Anterior cingulate cortex (tissue), 58 donors: ENCODE measurements around the gene PRRC2B.
"Not testable (repeated sequence)": the region's sequence is repeated elsewhere in the genome, so short reads cannot be mapped to it uniquely, and the experiment has no call there.

Experiments used
- DNase-seq, 58 donors: peaks; one replicate each; lab custom pipeline; 2025; lab: John Stamatoyannopoulos, UW

The PRRC2B gene

DNA sequence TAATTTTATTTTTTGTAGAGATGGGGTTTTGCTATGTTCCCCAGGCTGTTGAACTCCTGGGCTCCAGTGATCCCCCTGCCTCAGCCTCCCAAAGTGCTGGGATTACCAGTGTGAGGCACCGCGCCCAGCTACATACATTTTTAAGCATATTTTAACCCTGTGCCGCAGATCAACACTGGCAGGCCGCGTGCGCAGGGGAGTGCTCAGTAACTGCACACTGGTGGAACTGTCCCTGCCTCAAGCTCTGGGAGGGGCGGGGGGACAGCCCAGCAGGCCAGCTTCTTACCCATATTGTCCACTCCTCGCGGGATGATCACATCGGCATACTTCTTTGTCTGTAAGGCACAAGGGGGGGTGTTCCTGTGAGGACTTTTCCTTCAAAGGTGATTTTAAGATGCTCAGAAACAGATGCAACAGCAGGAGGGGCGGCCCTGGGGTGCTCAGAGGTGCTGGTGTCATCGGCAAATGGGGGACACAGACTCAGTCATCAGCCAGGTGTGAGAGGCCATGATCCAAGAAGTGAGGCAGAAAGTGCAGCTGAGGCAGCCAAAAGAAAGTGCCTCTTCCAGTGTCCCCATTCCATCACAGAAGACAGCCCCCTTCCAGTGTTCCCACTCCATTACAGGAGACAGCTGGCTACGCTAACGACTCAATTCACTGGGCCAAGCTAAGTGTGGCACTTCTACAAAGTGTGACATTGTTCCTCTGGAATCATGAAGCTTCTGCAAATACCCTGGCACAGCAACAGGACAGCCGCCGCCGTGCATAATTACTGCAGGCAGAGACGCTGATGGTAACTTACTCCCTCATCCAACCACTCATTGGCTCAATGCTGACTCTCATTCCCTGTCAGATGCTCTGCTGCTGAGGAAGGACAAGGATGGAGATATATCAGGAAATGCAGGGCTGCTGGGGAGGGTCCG, 132.0 kb downstream of the PRRC2B start:
- DNase-seq, result peak in 50 of 58 donors; percentile 12 to 91 (median 66)

DNA sequence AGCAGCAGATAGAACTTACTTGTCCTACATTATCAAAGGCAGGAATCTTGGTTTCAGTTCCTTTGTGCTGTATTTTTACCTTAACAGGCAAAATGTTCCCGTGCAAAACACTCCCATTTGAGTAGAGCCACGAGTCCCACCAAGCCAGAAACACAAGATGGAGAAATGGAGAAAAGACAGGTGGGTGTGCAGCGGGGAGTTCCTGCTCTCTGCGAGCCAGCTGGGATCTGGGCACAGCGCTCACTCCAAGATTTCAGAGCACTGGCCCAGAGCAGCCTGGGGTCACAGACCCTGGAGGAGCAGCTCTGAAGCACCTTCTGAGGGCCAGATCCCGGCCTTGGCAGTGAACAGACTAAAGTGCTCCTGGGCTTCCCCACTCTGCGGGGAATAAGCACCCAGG, 134.3 kb downstream of the PRRC2B start:
- no peak for DNase-seq

DNA sequence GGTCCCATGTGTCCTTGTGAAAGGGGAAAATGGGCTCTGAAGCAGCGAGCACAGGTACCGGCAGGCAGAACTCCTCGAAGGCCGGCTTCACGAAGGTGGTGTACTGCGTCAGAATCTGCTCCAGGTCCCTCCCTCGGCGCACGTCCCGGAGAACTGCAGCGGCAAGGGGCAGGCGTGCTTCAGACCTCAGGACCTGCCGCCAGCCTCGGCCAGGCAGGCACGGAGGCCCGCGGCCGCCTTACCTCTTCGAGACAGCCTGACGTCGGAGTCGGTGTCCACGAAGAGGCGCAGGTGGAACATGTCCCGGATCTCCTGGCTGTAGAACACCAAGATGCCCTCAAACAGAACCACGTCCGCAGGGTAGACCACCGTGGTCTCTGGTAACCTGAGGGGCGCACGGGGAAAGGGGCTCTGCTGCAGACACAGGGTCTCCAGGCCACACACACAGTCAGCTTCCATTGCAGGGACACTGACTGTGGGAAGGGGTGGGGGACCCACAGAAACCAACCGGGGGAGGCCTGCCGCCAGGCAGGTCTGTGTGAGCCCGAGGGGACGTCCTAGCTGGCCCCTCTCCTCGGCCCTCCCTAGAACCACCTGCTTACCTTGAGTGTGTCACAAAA, 135.1 kb downstream of the PRRC2B start:
- no peak for DNase-seq

DNA sequence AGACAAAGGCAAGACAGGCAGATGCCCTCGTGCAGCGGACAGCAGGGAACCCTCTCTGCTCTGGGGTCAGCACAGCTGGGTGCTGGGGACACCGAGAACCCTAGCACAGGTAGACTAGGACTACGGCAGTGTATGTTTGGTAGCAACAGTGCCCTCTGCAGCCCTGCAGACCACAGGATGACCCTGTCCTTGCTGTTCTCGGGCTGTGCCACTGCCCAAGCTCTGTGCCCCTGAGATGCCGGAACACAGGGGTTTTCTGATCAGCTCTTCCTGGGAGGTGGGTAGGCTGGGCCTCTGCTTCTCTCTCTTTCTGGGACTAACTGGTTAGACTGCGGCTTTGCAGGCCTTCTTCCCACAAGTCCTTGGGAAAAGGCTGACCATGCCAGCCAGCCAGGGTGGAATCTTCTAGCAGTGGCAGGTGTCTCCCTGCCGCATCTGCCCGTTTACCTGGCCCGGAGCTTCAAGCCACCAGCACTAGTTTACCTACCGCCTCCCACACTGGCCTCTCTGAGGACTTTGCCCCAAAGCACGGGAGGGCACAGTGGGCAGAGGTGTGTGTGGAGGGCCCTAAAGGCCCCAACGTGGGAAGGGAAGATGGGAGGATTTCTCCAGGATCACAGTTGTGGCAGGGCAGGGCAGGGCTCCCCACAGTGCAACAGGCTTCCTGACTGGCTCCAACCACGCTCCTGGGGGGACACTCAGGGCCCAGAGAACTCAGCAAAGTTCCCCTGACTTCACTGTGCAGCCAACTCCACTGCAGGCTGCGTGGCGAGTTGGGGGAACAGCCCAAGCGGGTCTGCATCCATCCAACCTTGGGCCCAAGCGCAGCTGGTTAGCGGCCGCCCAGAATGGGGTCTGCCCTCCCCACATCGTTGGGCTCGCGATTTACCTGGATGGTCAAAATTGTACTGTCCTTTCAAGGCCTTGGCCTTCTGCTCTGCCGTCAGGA, 136.0 kb downstream of the PRRC2B start:
- no peak for DNase-seq

DNA sequence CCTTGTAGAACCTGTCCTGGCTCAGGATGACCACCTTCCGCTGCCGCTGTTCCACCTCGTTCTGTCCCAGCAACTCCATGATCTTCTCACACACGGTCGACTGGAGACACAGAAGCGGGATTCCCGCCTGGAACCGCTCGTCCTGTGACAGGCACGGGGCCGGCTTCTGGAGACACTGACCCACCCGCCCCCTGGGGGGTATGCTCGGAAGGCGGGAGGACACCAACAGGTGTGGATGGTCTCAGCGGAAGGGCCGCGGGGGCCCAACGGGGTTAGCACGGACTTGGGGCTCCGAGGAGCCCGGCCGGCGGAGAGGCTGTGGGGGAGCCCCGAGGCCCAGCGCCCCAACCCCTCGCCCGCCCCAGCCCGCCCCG, 136.6 kb downstream of the PRRC2B start:
- DNase-seq, result peak in 3 of 58 donors; percentile 16 to 38 (median 23)

DNA sequence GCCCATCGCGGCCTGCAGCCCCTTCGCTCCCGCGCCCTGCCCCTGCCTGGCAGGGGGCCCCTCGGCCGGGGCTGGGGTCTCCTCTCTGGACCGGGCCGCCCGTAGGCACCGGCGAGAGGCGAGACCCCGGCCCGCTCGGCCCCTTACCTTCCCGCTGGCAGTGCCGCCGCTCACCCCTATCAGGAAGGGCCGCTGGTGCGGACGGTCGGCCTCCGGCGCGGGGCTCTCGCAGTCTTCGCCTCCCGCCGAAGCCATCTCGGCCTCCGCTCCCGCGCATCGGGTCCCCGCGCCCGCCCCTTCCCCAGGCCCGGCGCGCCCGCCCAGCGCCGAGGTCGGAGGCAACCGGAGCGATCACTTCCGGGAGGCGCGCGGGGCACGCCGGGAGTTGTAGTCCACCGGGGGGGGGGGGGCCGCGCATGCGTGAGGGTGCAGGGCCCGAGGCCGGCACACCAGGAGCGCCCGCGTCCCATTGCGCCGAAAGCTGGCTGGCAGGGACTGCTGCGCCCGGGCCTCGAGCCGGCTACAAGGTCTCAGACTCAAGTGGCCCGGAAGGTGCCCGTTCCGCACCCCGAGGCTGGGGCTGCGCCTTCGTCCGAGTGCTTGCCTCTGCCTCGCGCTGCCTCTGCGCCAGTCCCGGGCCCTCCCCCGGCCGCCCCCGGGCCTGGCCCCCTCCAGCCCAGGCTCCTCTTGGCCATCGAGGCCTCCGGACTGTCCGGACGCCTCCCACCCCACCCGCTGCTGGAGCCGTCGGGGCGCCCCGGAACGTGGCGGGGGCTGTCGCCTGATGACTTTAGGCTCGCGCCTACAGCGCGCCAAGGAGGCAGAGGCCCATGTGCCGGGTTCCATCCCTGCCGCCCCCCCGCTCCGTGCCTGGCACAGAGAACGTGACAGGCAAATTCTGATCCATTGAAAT, 137.3 kb downstream of the PRRC2B start, which contains the start of gene UCK1:
Gene UCK1, minus strand, starts transcription at position 344 of the 913 bp plus-strand sequence. Its CDS starts 89 bp downstream, at position 255.
- DNase-seq, result peak in 57 of 58 donors; percentile 8 to 87 (median 71)

DNA sequence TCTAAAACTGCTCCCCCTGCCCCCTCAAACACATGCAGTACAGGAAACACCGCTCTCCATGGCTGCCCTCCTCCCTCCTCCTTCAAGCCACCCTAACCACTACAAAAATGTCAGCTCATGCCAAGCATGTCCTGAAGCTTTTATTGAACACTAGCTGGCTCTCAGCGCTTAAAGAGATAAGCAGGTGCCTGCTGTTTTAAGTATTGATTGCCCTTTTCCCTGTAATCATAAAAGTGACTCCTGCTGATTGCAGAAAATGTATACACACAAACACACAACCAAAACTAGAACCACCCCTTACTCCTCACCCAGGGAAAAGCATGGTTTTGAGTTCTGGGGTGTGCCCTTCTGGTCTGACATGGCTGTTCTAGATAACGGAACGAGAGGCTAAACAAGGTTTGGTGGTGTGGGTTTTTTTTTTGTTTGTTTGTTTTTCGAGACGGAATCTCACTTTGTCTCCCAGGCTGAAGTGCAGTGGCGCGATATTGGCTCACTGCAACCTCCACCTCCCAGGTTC, 140.9 kb downstream of the PRRC2B start:
- no peak for DNase-seq

DNA sequence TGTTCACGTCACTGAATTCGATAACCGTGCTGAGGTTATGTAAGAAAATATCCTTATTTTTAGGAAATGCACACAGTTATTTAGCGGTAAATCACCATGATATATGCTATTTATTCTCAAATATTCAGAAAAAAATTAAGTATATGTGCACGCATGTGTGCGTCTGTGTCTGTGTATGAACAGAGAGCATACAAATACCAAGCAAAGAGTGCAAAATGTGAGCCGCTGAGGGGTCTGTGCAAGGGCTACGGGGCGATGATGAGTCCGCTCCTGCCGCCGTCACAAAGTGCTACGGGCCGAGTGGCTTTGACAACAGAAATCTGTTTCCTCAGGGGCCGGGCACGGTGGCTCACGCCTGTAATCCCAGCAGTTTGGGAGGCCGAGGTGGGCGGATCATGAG, 144.1 kb downstream of the PRRC2B start:
- no peak for DNase-seq

DNA sequence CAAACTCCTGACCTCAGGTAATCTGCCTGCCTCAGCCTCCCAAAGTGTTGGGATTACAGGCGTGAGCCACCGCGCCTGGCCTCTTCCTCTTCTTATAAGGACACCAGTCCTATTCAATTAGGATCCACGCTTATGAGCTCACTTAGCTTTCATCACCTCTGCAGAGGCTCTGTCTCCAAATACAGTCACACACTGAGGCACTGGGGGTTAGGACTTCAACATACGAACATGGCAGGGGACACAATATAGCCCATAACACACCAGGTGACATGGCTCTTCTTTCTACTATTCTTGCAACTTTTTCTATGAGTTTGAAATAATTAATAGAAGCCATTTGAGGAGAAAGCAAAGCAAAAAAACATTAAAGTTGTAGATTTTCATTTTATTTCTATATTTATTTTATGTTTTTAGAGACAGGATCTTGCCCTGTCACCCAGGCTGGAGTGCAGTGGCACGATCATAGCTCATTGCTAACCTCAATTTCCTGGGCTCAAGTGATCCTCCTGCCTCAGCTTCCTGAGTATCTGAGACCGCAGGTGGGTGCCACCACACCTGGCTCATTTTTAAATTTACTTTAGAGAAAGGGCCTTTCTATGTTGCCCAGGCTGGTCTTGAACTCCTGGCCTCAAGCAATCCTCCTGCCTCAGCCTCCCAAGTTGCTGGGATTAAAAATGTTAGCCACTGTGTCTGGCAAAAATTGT, 145.5 kb downstream of the PRRC2B start:
- no peak for DNase-seq

DNA sequence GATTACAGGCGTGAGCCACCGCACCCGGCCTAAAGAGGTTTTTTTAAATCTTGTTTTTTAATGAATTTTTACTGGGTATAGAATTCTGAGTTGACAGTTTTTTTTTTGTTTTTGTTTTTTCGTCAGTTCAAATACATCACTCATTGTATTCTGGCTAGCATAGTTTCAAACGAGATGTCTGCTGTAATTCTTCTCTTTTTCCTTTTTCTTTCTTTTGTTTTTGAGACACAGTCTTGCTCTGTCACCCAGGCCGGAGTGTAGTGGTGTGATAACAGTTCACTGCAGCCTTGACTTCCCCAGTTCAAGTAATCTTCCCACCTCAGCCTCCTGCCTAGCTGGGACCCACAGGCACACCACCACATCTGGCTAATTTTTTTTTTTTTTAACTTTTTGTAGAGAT, 149.3 kb downstream of the PRRC2B start:
- no peak for DNase-seq

DNA sequence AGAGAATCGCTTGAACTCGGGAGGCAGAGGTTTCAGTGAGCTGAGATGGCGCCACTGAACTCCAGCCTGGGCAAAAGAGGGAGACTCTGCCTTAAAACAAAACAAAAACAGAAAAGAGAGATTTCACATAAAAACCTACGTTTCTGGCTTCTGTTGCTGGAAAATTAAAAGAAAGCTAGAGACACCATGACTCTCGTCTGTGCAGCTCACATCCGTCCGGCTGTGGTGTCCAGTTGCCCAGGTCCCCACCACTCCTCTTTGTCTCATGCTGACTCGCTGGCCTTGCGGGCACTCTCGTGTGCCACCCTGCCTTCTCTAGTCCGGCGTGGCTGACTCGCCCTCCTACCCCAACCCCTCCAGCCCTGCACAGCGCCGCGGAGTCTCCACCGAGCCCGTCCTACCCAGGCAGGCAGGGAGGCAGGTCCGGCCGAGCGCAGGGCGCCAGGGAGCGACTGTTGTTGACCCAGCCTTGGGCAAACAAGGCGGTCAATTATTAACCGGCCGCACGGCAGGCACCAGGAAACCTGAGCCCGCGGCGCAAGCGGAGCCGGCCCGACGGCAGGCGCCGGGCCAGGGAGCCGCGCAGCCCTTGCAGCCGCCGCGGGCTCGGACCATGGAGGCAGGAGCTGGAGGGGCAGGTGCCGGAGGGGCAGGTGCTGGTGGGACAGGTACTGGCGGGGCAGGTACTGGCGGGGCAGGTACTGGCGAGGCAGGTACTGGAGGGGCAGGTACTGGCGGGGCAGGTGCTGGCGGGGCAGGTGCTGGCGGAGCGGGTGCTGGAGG, 151.3 kb downstream of the PRRC2B start, which contains the start of gene PRRT1B:
Gene PRRT1B, plus strand, starts transcription at position 521 of the 783 bp plus-strand sequence. Its CDS starts 93 bp downstream, at position 614.
- DNase-seq, result no peak

DNA sequence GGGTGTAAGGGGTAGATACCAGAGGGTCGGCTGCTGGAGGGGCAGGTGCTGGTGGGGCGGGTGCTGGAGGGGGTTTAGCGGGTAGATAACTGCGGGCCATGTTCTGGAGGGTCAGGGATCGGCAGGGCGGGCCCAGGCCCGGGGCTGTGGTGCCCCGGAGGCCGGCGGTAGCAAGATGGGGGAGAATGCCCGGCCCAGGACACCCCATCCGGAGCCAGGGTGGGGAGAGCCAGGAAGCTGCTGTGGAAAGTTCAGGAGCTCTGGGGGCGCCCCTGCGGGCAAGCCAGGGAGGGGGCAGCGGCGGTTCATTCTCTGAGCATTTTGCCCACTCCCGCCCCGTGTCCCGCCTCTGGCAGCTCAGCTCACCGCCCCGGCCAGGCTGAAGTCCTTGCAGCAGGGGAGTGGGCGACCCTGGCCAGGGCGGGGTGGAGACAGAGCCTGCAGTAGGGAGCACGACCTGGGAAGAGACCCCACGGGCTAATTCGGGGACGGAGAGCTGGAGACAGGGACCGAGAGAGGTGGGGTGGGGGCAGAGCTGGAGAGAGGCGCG, 152.0 kb downstream of the PRRC2B start:
- DNase-seq, result no peak

DNA sequence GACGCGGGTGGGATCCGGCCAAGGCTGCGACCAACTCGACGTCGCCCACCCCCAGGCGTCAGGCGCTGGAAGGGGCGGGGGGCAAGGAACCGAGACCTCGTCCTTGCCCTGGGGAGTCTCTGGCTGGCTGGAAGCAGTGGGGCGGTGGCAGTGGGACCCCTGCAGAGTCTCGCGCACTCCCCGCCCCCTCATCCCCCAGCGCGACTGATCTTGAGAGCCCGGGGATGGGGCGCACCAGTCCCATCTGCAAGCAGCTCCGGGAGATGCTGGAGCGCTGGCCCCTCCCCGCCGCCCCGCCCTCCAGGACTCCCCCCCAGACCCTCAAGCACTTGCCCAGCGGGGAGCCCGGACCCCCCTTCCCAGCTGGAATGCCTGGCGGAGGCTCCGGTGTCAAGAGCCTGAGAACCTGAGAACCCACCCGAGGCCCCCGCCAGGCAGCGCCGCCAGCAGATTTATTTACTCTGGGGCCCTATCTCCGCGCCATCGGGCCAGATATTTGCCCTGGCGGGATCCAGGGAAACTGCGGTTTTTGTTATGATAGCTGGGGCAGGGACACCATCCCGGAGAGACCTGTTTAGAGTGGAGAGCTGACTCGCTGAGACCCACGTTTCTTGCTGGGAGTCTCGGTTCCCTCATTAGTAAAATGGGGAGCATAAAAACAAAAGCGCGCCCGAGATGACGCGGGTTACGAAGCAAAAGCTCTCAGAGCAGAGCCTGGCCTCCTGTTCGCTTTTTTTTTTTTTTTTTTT, 152.6 kb downstream of the PRRC2B start:
- DNase-seq, result no peak

DNA sequence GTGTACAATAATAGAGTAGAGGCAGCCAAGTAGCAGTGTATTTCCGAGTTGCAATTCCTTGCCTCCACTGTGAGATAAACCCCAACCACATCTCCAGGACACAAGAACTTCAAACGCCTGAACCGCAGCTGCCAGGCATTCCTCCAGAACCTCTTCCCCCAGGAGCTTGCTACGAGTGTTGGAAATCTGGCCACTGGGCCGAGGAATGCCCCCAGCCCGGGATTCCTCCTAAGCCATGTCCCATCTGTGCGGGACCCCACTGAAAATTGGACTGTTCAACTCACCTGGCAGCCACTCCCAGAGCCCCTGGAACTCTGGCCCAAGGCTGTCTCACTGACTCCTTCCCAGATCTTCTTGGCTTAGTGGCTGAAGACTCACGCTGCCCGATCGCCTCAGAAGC, 155.3 kb downstream of the PRRC2B start:
- DNase-seq, result not testable (repeated sequence)
